GM18502 (cell line): ENCODE data around the gene GPR27.

Source experiments
- ATAC-seq: cut with Tn5 transposase; IDR thresholded peaks from one replicate; pipeline ENCODE4 v1.9.1; 2021; ENCODE audit warnings: mild to moderate bottlenecking; ENCODE audit not compliant: unreplicated experiment, poor library complexity

Gene GPR27

GRCh38 chr3:71784201-71784913 is 30.7 kb downstream of the GPR27 start:
- no peak for ATAC-seq

GRCh38 chr3:71784914-71785531 is 31.4 kb downstream of the GPR27 start, which contains the start of gene PROK2:
Gene PROK2 (minus strand): TSS chr3:71785148. CDS start chr3:71785052, 96 bp downstream.
- no peak for ATAC-seq

- no peak for ATAC-seq
Measured at GRCh38 chr3:71785532-71786216, 32.0 kb downstream of the GPR27 start.

GRCh38 chr3:71786217-71786549 is 32.5 kb downstream of the GPR27 start:
- no peak for ATAC-seq

- no peak for ATAC-seq
Measured at GRCh38 chr3:71786551-71786950, 32.9 kb downstream of the GPR27 start.

GRCh38 chr3:71787851-71788405 is 34.3 kb downstream of the GPR27 start:
- no peak for ATAC-seq

- ATAC-seq = no peak
Measured at GRCh38 chr3:71789922-71790321, 36.3 kb downstream of the GPR27 start.

- no peak for ATAC-seq
Measured at GRCh38 chr3:71791634-71792033, 38.0 kb downstream of the GPR27 start.

- no peak for ATAC-seq
Measured at GRCh38 chr3:71796290-71796689, 42.6 kb downstream of the GPR27 start.

GRCh38 chr3:71797455-71797854 is 43.8 kb downstream of the GPR27 start:
- ATAC-seq = no peak

- ATAC-seq = no peak
Measured at GRCh38 chr3:71800023-71800422, 46.4 kb downstream of the GPR27 start.

GRCh38 chr3:71801986-71802385 is 48.3 kb downstream of the GPR27 start:
- no peak for ATAC-seq

GRCh38 chr3:71803248-71803647 is 49.6 kb downstream of the GPR27 start:
- no peak for ATAC-seq

GRCh38 chr3:71805199-71805598 is 51.5 kb downstream of the GPR27 start:
- ATAC-seq = no peak

- ATAC-seq = no peak
Measured at GRCh38 chr3:71805691-71806090, 52.0 kb downstream of the GPR27 start.
